SU-DHL-6 (cell line): ENCODE data around the gene ERN1.

Experiments
- H2AFZ ChIP-seq: fragments of 200-600 bp; sonication (generic); 2 replicates; pipeline ENCODE4 v1.6.1; 2014; ENCODE audit warnings: low read depth, mild to moderate bottlenecking, moderate library complexity, mixed read lengths, antibody characterized with exemption, low read length; ENCODE audit not compliant: severe bottlenecking
- H3F3A ChIP-seq: fragments of 200-600 bp; shearing (Covaris generic); 2 replicates; pipeline ENCODE4 v1.6.0; 2016; ENCODE audit warnings: antibody characterized with exemption, mild to moderate bottlenecking; ENCODE audit not compliant: insufficient read depth
- H3K27ac ChIP-seq: fragments of 200-600 bp; sonication (generic); 2 replicates; pipeline ENCODE4 v1.5.1; 2016; ENCODE audit warnings: low read depth, mild to moderate bottlenecking, low read length, moderate library complexity, mixed read lengths
- H3K27me3 ChIP-seq: fragments of 200-600 bp; sonication (generic), shearing (Covaris generic); 2 replicates; pipeline ENCODE4 v1.6.0; 2014; ENCODE audit warnings: mild to moderate bottlenecking, low read length
- H3K36me3 ChIP-seq: fragments of 200-600 bp; sonication (generic); 2 replicates; pipeline ENCODE4 v1.6.1; 2014; ENCODE audit warnings: mild to moderate bottlenecking, low read length, mixed read lengths
- H3K4me2 ChIP-seq: fragments of 300-600, 200-600 bp; shearing (Covaris generic), sonication (generic); 2 replicates; pipeline ENCODE4 v1.6.0; 2014; ENCODE audit warnings: low read length, low read depth, mild to moderate bottlenecking; ENCODE audit not compliant: poor library complexity, severe bottlenecking
- H3K4me3 ChIP-seq: fragments of 200-600 bp; sonication (generic); 2 replicates; pipeline ENCODE4 v1.5.1; 2014; ENCODE audit warnings: antibody characterized with exemption, low read length, mild to moderate bottlenecking, mixed read lengths; ENCODE audit not compliant: insufficient read depth, poor library complexity, severe bottlenecking
- H3K79me2 ChIP-seq: fragments of 200-600 bp; sonication (generic); 2 replicates; pipeline ENCODE4 v1.6.1; 2014; ENCODE audit warnings: mild to moderate bottlenecking, low read length, moderate library complexity; ENCODE audit not compliant: insufficient read depth
- H3K9ac ChIP-seq: fragments of 200-600 bp; sonication (generic); 2 replicates; pipeline ENCODE4 v1.7.0; 2014; ENCODE audit warnings: mild to moderate bottlenecking, low read length
- H3K9me2 ChIP-seq: fragments of 200-600 bp; sonication (generic); replicated peaks from 2 replicates; pipeline ENCODE4 v1.6.1; 2014; ENCODE audit warnings: low read length; ENCODE audit not compliant: insufficient read depth
- H3K9me3 ChIP-seq: fragments of 200-600 bp; sonication (generic); 2 replicates; pipeline ENCODE4 v1.6.1; 2014; ENCODE audit warnings: low read length, mixed read lengths; ENCODE audit not compliant: insufficient read depth
- H4K20me1 ChIP-seq: fragments of 200-600 bp; sonication (generic); 2 replicates; pipeline ENCODE4 v1.6.1; 2014; ENCODE audit warnings: low read depth, mild to moderate bottlenecking, antibody characterized with exemption, low read length, moderate library complexity, mixed read lengths
- CTCF ChIP-seq: fragments of 200-600 bp; sonication (generic); IDR thresholded peaks from one replicate; pipeline ENCODE4 v1.5.1; 2017; ENCODE audit warnings: antibody characterized with exemption, mild to moderate bottlenecking, low read length, moderate library complexity; ENCODE audit not compliant: insufficient read depth, poor library complexity, severe bottlenecking
- EZH2phosphoT487 ChIP-seq: fragments of 200-600 bp; sonication (generic), shearing (Covaris generic); conservative IDR thresholded peaks from 2 replicates; pipeline ENCODE4 v1.6.1; 2018; ENCODE audit warnings: mild to moderate bottlenecking, antibody characterized with exemption, low read length, moderate library complexity, mixed read lengths

The ERN1 gene

DNA sequence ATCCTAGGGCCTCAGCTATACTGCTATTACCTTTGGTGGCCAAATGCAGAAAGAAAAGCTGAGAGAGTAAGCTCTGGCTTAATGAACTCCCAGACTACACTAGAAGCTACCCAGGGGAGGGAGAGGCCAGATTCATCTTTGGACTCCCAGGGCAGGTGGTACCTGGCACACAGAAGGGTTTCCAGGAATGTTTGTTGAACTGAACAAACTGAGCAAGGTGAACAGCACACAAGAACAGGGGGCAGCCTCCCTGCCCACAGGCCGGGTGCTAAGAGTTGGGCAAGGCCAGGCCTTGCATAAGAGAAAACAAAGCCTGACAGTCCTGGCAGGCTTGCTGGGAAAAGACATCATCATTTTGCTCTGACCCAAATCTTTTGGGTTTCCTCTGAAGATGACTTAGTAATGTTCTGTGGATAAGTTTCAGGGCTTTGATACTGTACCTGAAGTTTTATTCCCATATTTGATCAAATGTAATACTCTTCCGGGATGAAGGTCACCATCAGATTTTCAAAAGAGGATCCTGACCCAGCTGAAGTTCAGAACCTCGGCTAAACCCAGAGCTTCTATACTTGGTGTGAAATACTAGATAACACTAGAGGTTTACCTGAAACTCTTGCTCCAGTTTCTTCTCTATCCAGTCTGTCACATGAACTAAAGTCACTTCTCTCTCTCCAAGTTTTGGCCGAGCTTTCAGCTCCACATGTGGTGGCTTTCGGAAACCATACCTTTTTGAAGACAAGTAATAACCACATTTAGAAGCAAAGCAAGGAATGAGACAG lies 20.5 kb upstream of the ERN1 start:
- Histone ChIP-seq H3K36me3 (peaks cover 10% of the 10 kb centered on the region; the same call in 1 of the 2 replicates), H3K9ac (no peak overlapping the region)
- TF ChIP-seq EZH2phosphoT487, result no peak
- TF ChIP-seq CTCF, result no peak

DNA sequence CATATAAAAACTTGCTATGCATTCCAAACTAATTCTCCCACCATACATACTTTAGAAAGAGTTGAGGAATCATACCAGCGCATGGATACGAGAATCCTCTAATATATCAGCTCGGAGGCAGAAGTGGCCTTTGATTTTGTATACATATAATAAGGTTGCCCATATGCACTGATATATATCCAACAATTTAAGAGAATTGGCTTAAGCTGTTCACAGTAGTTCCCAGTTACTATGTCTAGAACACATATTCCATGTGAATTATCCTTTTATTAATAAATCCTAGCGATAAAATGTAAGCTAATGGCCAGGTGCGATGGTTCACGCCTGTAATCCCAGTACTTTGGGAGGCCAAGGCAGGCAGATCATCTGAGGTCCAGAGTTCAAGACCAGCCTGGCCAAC lies 19.3 kb upstream of the ERN1 start:
- no peak for TF ChIP-seq CTCF
- no peak for TF ChIP-seq EZH2phosphoT487
- H3K79me2 ChIP-seq, result peaks cover 13% of the 10 kb centered on the region; the same call in 1 of the 2 replicates

More for the DNA sequence above, 20.5 kb upstream of the ERN1 start:
- no peak overlapping the region for H3K4me3 ChIP-seq
- no peak overlapping the region for H3K27ac ChIP-seq
- H2AFZ ChIP-seq, result no peak overlapping the region
- H4K20me1 ChIP-seq, result no peaks in the 10 kb centered on the region
- H3K79me2 ChIP-seq, result peaks cover 13% of the 10 kb centered on the region; the same call in 1 of the 2 replicates
- H3F3A ChIP-seq, result peaks cover 42% of the 10 kb centered on the region
- no peaks in the 10 kb centered on the region for H3K27me3 ChIP-seq
- H3K9me2 ChIP-seq, result no peaks in the 10 kb centered on the region
- H3K9me3 ChIP-seq, result no peaks in the 10 kb centered on the region
- H3K4me2 ChIP-seq, result no peak overlapping the region

GRCh38 chr17:64148699-64149098 lies 18.8 kb upstream of the ERN1 start:
- H3K9me2 ChIP-seq, result no peaks in the 10 kb centered on the region
- no peak overlapping the region for H3K4me3 ChIP-seq
- H2AFZ ChIP-seq, result no peak overlapping the region
- no peaks in the 10 kb centered on the region for H4K20me1 ChIP-seq
- TF ChIP-seq CTCF (no peak), EZH2phosphoT487 (no peak)
- H3K79me2 ChIP-seq, result peaks cover 13% of the 10 kb centered on the region; the same call in 1 of the 2 replicates
- H3K9ac ChIP-seq, result no peak overlapping the region
- H3K36me3 ChIP-seq, result peaks cover 10% of the 10 kb centered on the region; the same call in 1 of the 2 replicates
- peaks cover 42% of the 10 kb centered on the region for H3F3A ChIP-seq
- H3K27ac ChIP-seq, result peak overlapping the region; percentile 87; the same call in 1 of the 2 replicates
- no peak overlapping the region for H3K4me2 ChIP-seq
- H3K27me3 ChIP-seq, result no peaks in the 10 kb centered on the region
- no peaks in the 10 kb centered on the region for H3K9me3 ChIP-seq

More for the DNA sequence above, 19.3 kb upstream of the ERN1 start:
- Histone ChIP-seq H3K4me2 (no peak overlapping the region), H3K4me3 (no peak overlapping the region), H3K36me3 (peaks cover 10% of the 10 kb centered on the region; the same call in 1 of the 2 replicates), H3K9me3 (no peaks in the 10 kb centered on the region), H3K9me2 (no peaks in the 10 kb centered on the region), H3K27ac (no peak overlapping the region), H3K27me3 (no peaks in the 10 kb centered on the region), H3F3A (peaks cover 42% of the 10 kb centered on the region), H4K20me1 (no peaks in the 10 kb centered on the region), H2AFZ (no peak overlapping the region), H3K9ac (no peak overlapping the region)
